Body of pancreas (tissue), 4 donors: ENCODE measurements around the gene MELK. TPM values are rescaled to one million over a fixed set of nuclear protein-coding genes. Genes with fewer than 3 reads are reported as not detected.
"Not testable (repeated sequence)": the region's sequence is repeated elsewhere in the genome, so short reads cannot be mapped to it uniquely, and the experiment has no call there.

Experiments used
- ATAC-seq: fragments of 150-250 bp; one replicate; pipeline ENCODE4 v1.9.1; 2016
- DNase-seq, 4 donors: peaks; one replicate each; pipeline ENCODE4 v3.0.0-alpha.2; 2019
- H3K27ac ChIP-seq, 4 donors: fragments of 200-600 bp; sonication (generic); 1 replicate in 3 of 4; 2 replicates in 1 of 4; pipeline versions ENCODE4 v1.5.1 to v1.6.1; 2016 to 2019; ENCODE audit warnings: mild to moderate bottlenecking in 1 of 4, mixed read lengths in 1 of 4, moderate library complexity in 1 of 4
- H3K27me3 ChIP-seq, 2 donors: fragments of 200-600 bp; sonication (generic); one replicate each; pipeline ENCODE4 v1.6.0; 2016; ENCODE audit warnings: mild to moderate bottlenecking in 1 of 2
- H3K36me3 ChIP-seq, 2 donors: fragments of 200-600 bp; sonication (generic); replicated peaks in 1 of 2; 2 replicates each; pipeline ENCODE4 v1.5.1; 2016; ENCODE audit warnings: low read depth in 2 of 2; ENCODE audit not compliant: insufficient read depth in 1 of 2
- H3K4me1 ChIP-seq: fragments of 200-600 bp; sonication (generic); one replicate; pipeline ENCODE4 v1.6.0; 2016
- H3K4me3 ChIP-seq, 2 donors: fragments of 200-600 bp; sonication (generic); 1 replicate in 1 of 2; 2 replicates in 1 of 2; pipeline ENCODE4 v1.5.1; 2016 to 2019
- H3K9me3 ChIP-seq, 3 donors: fragments of 200-600 bp; sonication (generic); 1 replicate in 2 of 3; 2 replicates in 1 of 3; pipeline ENCODE4 v1.5.1; 2016
- POLR2A ChIP-seq, 3 donors: fragments of 450-650 bp; IDR thresholded peaks; one replicate each; pipeline ENCODE4 v1.6.1; 2016; ENCODE audit warnings: antibody characterized with exemption in 3 of 3, mild to moderate bottlenecking in 2 of 3
- WGBS, 2 donors: methylation state at CpG; one replicate each; pipeline ENCODE4 v1.1.5; 2017; 5-methylcytosine and 5-hydroxymethylcytosine counted together
- intact Hi-C: fragments of 100-400 bp; cut with DNase I; formaldehyde crosslinking; loops from one replicate; pipeline ENCODE4 v1.15.1; 2023
- total RNA-seq, 2 donors: library from RNA; depleted of rRNA; stranded (reverse); fragments of >200 nt; gene quantifications; one replicate each; pipeline ENCODE4 v1.1.0, GENCODE V29; 2016
- TF ChIP-seq, protein P1 (sequence below), 7 experiments: fragments of 450-650 bp in 4 of 7; fragments of 200-600 bp in 3 of 7; sonication (generic) in 3 of 7; IDR thresholded peaks; one replicate each; pipeline ENCODE4 v1.5.1; 2016 to 2019; ENCODE audit warnings: antibody characterized with exemption in 7 of 7

The MELK gene
- not detected for total RNA-seq

DNA sequence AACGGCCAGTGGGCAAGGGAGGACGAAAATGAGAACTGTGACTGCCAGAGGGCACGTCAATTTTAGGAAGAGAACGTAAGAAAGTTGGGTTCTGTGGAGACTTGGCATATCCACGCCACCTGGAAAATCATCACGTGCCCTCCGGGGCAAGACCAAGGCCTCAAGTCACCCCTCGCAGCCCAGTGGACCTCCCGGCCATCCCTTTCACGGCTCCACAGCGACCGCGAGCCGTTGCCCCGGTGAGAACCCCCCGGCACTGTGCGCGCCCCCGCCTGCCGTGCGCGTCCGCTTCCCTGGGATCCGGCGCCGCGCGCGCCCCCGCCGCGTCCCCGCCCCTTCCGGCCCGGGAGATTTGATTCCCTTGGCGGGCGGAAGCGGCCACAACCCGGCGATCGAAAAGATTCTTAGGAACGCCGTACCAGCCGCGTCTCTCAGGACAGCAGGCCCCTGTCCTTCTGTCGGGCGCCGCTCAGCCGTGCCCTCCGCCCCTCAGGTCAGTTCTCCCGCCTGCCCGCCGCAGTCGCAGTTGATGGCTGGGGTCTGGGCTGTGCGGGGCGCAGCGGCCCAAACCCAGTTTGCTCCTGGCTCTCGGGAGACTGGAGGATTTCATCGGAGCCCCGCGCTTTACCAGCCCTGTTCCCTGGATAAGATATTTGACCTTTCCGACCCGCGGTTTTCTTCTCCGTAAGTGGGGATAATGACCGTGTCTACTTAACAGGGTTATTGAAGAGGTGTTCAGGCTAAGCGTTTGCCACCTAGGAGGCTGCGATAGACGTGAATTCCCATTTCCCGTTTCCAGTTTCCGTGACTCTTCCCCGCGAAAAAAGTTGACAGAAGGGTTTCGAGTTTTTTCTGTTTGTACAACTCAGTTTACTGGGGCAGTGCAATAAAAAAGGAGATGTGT, at the start of gene MELK:
MELK (plus strand) TSS at position 381 of the 904 bp plus-strand sequence. CDS start 8,787 bp downstream, outside the sequence.
- H3K27ac ChIP-seq, result peak within 1 kb of the TSS in 3 of 4 donors; percentile 30 to 61 (median 47)
- peak within 1 kb of the TSS; percentile 20 to 57 for H3K4me3 ChIP-seq
- H3K36me3 ChIP-seq, result no peaks in the 10 kb centered on the region
- 0% methylated on average over 32 to 74 of the region's 74 CpGs for WGBS, 2 donors
- H3K27me3 ChIP-seq, result no peaks in the 10 kb centered on the region
- no peaks in the 10 kb centered on the region for H3K9me3 ChIP-seq
- ATAC-seq (peak; percentile 96), DNase-seq (peak; percentile 69 to 83 (median 74))
- intact Hi-C loops, result no loop called here
- TF ChIP-seq, protein P1, sequence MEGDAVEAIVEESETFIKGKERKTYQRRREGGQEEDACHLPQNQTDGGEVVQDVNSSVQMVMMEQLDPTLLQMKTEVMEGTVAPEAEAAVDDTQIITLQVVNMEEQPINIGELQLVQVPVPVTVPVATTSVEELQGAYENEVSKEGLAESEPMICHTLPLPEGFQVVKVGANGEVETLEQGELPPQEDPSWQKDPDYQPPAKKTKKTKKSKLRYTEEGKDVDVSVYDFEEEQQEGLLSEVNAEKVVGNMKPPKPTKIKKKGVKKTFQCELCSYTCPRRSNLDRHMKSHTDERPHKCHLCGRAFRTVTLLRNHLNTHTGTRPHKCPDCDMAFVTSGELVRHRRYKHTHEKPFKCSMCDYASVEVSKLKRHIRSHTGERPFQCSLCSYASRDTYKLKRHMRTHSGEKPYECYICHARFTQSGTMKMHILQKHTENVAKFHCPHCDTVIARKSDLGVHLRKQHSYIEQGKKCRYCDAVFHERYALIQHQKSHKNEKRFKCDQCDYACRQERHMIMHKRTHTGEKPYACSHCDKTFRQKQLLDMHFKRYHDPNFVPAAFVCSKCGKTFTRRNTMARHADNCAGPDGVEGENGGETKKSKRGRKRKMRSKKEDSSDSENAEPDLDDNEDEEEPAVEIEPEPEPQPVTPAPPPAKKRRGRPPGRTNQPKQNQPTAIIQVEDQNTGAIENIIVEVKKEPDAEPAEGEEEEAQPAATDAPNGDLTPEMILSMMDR (IDR thresholded peaks at IDR 0.05), result no peak
- peak in 2 of 3 donors; percentile 49 to 61 for TF ChIP-seq POLR2A (IDR thresholded peaks at IDR 0.05)
- peaks cover 8% of the 10 kb centered on the region for H3K4me1 ChIP-seq

DNA sequence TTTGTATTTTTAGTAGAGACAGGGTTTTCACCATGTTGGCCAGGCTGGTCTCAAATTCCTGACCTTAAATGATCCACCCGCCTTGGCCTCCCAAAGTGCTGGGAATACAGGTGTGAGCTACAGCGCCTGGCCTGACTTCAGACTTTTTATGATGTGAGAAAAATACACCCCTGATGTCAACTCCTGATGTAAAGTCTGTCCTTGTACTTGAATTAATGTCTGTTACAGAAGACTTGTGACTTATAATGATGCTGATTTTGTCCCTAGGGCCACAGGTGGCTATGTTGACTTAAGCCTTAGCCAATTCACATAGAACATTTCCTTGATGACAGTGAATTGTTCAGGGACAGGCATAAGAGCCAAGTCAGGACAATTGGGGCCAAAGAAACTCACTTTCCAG, 42.5 kb upstream of the MELK start:
- H3K9me3 ChIP-seq, result no peaks in the 10 kb centered on the region
- intact Hi-C loops, result no loop called here
- no peaks in the 10 kb centered on the region for H3K27me3 ChIP-seq
- H3K27ac ChIP-seq, result peak overlapping the region; percentile 47 to 92 (median 68)
- peaks cover 17% of the 10 kb centered on the region for H3K4me1 ChIP-seq
- no peak overlapping the region for H3K4me3 ChIP-seq
- peak in 1 of 3 donors; percentile 37 for TF ChIP-seq POLR2A (IDR thresholded peaks at IDR 0.05)
- TF ChIP-seq, protein P1 (IDR thresholded peaks at IDR 0.05), result no peak
- WGBS, 2 donors, result 33 to 38% methylated on average over 2 of the region's 2 CpGs
- peak; percentile 94 for ATAC-seq
- DNase-seq, result peak; percentile 52 to 88 (median 57)
- H3K36me3 ChIP-seq, result no peaks in the 10 kb centered on the region

DNA sequence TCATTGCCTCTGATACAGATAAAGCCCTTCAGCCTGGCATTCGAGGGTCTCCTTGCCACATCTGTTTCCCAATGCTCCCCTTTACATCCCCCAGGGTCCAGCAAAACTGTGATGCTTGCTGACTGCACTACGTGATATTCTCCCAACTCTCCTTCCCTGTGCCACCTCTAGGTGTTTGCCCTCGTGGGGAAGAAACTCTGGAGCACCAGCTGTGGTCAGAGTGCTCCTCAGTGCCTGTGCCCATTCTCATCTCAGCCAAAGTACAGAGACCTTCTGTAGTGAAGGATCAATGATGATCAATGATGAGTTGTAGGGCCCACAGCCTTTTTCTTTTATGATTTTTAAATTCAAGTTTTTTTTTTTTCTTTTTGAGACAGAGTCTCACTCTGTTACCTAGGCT, 40.3 kb upstream of the MELK start:
- Histone ChIP-seq H3K36me3 (no peaks in the 10 kb centered on the region), H3K9me3 (no peaks in the 10 kb centered on the region), H3K4me3 (no peak overlapping the region), H3K27me3 (no peaks in the 10 kb centered on the region), H3K27ac (peak overlapping the region in 1 of 4 donors; percentile 26), H3K4me1 (peaks cover 17% of the 10 kb centered on the region)
- intact Hi-C loops, result no loop called here
- no peak for ATAC-seq
- WGBS, 2 donors, result 37 to 38% methylated on average over 3 of the region's 3 CpGs
- TF ChIP-seq POLR2A (IDR thresholded peaks at IDR 0.05), result no peak
- TF ChIP-seq, protein P1 (IDR thresholded peaks at IDR 0.05), result peak in 1 of 7 experiments; percentile 25
- DNase-seq, result peak; percentile 27 to 61 (median 28)

DNA sequence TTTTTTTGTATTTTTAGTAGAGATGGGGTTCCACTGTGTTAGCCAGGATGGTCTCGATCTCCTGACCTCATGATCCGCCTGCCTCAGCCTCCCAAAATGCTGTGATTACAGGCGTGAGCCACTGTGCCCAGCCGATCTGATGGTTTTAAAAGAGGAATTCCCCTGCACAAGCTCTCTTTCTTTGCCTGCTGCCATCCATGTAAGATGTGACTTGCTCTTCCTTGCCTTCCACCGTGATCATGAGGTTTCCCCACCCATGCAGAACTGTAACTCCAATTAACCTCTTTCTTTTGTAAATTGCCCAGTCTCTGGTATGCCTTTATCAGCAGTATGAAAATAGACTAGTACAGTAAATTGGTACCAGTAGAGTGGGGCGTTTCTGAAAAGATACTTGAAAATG, 39.0 kb upstream of the MELK start:
- intact Hi-C loops, H3K27ac ChIP-seq, DNase-seq, H3K36me3 ChIP-seq, H3K9me3 ChIP-seq, H3K4me3 ChIP-seq, H3K27me3 ChIP-seq, ATAC-seq: not testable (repeated sequence)
- 74 to 93% methylated on average over 6 of the region's 6 CpGs for WGBS, 2 donors
- H3K4me1 ChIP-seq, result peaks cover 17% of the 10 kb centered on the region

DNA sequence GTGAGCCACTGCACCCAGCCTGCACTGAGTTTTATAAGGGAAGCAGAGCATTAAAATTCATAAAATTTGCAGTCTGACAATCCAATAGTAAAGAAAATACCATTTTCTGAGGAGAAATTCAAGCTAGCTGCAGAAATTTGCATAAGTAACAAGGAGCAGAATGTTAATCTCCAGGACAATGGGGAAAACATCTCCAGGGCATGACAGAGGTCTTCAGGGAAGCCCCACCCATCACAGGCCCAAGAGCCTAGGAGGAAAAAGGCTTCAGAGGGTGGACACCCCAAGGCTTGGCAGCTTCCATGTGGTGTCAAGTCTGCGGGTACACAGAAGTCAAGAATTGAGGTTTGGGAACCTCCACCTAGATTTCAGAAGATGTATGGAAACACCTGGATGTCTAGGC, 37.6 kb upstream of the MELK start:
- no peaks in the 10 kb centered on the region for H3K9me3 ChIP-seq
- ATAC-seq (no peak), DNase-seq (no peak)
- H3K27me3 ChIP-seq, result no peaks in the 10 kb centered on the region
- TF ChIP-seq, protein P1 (IDR thresholded peaks at IDR 0.05), result no peak
- TF ChIP-seq POLR2A (IDR thresholded peaks at IDR 0.05), result no peak
- H3K4me3 ChIP-seq, result no peak overlapping the region
- intact Hi-C loops, result no loop called here
- H3K36me3 ChIP-seq, result no peaks in the 10 kb centered on the region
- 80 to 89% methylated on average over 1 of the region's 1 CpG for WGBS, 2 donors
- peaks cover 10% of the 10 kb centered on the region for H3K4me1 ChIP-seq
- no peak overlapping the region for H3K27ac ChIP-seq
